Smooth muscle cell (in vitro differentiated cells): ENCODE data around the gene MS4A10. TPM values are rescaled to one million over a fixed set of nuclear protein-coding genes. Genes with fewer than 3 reads are reported as not detected.

Experiments
- DNase-seq: peaks from one replicate; lab custom pipeline; 2025; ENCODE audit not compliant: unreplicated experiment; lab: John Stamatoyannopoulos, UW
- H2AFZ ChIP-seq: fragments of 200-600 bp; sonication (generic); 2 replicates; pipeline ENCODE4 v1.6.0; 2016; ENCODE audit warnings: antibody characterized with exemption, low read depth, mild to moderate bottlenecking
- H3F3A ChIP-seq: fragments of 200-600 bp; sonication (generic); 2 replicates; pipeline ENCODE4 v1.6.0; 2017; ENCODE audit warnings: antibody characterized with exemption, low read depth
- H3K27ac ChIP-seq: fragments of 200-600 bp; sonication (generic); 2 replicates; pipeline ENCODE4 v1.5.1; 2016; ENCODE audit warnings: low read depth, mild to moderate bottlenecking
- H3K27me3 ChIP-seq: fragments of 200-600 bp; sonication (generic); 2 replicates; pipeline ENCODE4 v1.6.1; 2016; ENCODE audit warnings: low read depth, mild to moderate bottlenecking
- H3K36me3 ChIP-seq: fragments of 200-600 bp; sonication (generic); 2 replicates; pipeline ENCODE4 v1.5.1; 2016; ENCODE audit warnings: low read depth
- H3K4me1 ChIP-seq: fragments of 200-600 bp; sonication (generic); 2 replicates; pipeline ENCODE4 v1.5.1; 2016; ENCODE audit warnings: low read depth
- H3K4me2 ChIP-seq: fragments of 200-600 bp; sonication (generic); 2 replicates; pipeline ENCODE4 v1.6.0; 2016; ENCODE audit warnings: mild to moderate bottlenecking
- H3K4me3 ChIP-seq: fragments of 200-600 bp; sonication (generic); 2 replicates; pipeline ENCODE4 v1.5.1; 2016; ENCODE audit warnings: mild to moderate bottlenecking
- H3K79me2 ChIP-seq: fragments of 200-600 bp; sonication (generic); 2 replicates; pipeline ENCODE4 v1.6.0; 2016; ENCODE audit warnings: low read depth, mild to moderate bottlenecking
- H3K9ac ChIP-seq: fragments of 200-600 bp; sonication (generic); 2 replicates; pipeline ENCODE4 v1.6.0; 2016; ENCODE audit warnings: low read depth
- H3K9me3 ChIP-seq: fragments of 200-600 bp; sonication (generic); replicated peaks from 2 replicates; pipeline ENCODE4 v1.5.1; 2016; ENCODE audit warnings: low read depth
- H4K20me1 ChIP-seq: fragments of 200-600 bp; sonication (generic); 2 replicates; pipeline ENCODE4 v1.6.0; 2016; ENCODE audit warnings: low read depth
- WGBS: methylation state at CpG from one replicate; pipeline ENCODE4 v1.1.7; 2016; ENCODE audit warnings: low lambda C conversion rate; 5-methylcytosine and 5-hydroxymethylcytosine counted together
- polyA plus RNA-seq: library from polyadenylated mRNA; unstranded; fragments of >200 nt; fragmentation: Nextera tagmentation; extraction: Ambion mirVana; gene quantifications from 2 replicates; pipeline ENCODE4 v1.2.1, GENCODE V29; 2016
- total RNA-seq: library from RNA; depleted of rRNA; stranded (reverse); fragments of >200 nt; gene quantifications from 2 replicates; pipeline ENCODE4 v1.2.3, GENCODE V29; 2014
- TF ChIP-seq, protein P1 (sequence below): fragments of 200-600 bp; sonication (generic); IDR thresholded peaks from 2 replicates; pipeline ENCODE4 v1.5.1; 2017; ENCODE audit warnings: borderline replicate concordance, mild to moderate bottlenecking, antibody characterized with exemption; ENCODE audit not compliant: insufficient read depth, poor library complexity, severe bottlenecking

MS4A10 gene
- total and polyA plus RNA-seq, 2 experiments from 2014 or later: not detected

DNA sequence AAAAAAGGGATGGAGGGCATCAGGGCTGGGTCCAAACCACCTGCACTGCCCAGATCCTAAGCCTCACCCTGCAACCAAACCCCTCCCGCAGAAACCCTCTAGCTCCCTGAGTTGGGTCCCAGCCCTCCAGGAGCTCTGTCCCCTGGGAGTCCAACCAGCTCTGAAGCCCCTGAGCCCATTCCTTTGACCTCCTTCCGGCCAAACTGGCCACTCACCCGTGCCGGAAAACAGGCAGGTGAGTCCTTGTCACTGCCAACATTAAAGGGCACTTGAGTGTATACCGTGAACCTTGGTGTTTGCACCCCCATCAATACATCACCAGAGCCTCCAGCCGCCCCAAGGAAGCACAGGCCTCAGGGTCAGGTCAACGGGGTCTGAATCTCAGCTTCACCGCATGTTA is 16.9 kb upstream of the MS4A10 start:
- Histone ChIP-seq H4K20me1 (no peaks in the 10 kb centered on the region), H3F3A (no peaks in the 10 kb centered on the region), H3K4me1 (no peaks in the 10 kb centered on the region), H3K4me2 (no peak overlapping the region), H2AFZ (no peak overlapping the region), H3K9me3 (no peaks in the 10 kb centered on the region), H3K36me3 (no peaks in the 10 kb centered on the region), H3K27ac (no peak overlapping the region), H3K79me2 (no peaks in the 10 kb centered on the region), H3K27me3 (no peaks in the 10 kb centered on the region), H3K9ac (no peak overlapping the region), H3K4me3 (no peak overlapping the region)
- DNase-seq: no peak
- WGBS: 90% methylated on average over 8 of the region's 8 CpGs
- TF ChIP-seq, protein P1, sequence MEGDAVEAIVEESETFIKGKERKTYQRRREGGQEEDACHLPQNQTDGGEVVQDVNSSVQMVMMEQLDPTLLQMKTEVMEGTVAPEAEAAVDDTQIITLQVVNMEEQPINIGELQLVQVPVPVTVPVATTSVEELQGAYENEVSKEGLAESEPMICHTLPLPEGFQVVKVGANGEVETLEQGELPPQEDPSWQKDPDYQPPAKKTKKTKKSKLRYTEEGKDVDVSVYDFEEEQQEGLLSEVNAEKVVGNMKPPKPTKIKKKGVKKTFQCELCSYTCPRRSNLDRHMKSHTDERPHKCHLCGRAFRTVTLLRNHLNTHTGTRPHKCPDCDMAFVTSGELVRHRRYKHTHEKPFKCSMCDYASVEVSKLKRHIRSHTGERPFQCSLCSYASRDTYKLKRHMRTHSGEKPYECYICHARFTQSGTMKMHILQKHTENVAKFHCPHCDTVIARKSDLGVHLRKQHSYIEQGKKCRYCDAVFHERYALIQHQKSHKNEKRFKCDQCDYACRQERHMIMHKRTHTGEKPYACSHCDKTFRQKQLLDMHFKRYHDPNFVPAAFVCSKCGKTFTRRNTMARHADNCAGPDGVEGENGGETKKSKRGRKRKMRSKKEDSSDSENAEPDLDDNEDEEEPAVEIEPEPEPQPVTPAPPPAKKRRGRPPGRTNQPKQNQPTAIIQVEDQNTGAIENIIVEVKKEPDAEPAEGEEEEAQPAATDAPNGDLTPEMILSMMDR: no peak

GRCh38 chr11:60769273-60769672 is 15.9 kb upstream of the MS4A10 start:
- Histone ChIP-seq H3K36me3 (no peaks in the 10 kb centered on the region), H3K4me2 (no peak overlapping the region), H3K4me1 (no peaks in the 10 kb centered on the region), H3K79me2 (no peaks in the 10 kb centered on the region), H3K27me3 (no peaks in the 10 kb centered on the region), H2AFZ (no peak overlapping the region), H3K4me3 (no peak overlapping the region), H3F3A (no peaks in the 10 kb centered on the region), H4K20me1 (no peaks in the 10 kb centered on the region), H3K27ac (no peak overlapping the region), H3K9ac (no peak overlapping the region), H3K9me3 (no peaks in the 10 kb centered on the region)
- TF ChIP-seq, protein P1: no peak
- WGBS: 83% methylated on average over 4 of the region's 4 CpGs
- DNase-seq: no peak

- H3K27me3 ChIP-seq: no peaks in the 10 kb centered on the region
- H3K36me3 ChIP-seq: no peaks in the 10 kb centered on the region
- no peak overlapping the region for H3K27ac ChIP-seq
- H3F3A ChIP-seq: no peaks in the 10 kb centered on the region
- H3K9ac ChIP-seq: no peak overlapping the region
- H4K20me1 ChIP-seq: no peaks in the 10 kb centered on the region
- H3K79me2 ChIP-seq: no peaks in the 10 kb centered on the region
- H3K4me3 ChIP-seq: no peak overlapping the region
- H2AFZ ChIP-seq: no peak overlapping the region
- no peak overlapping the region for H3K4me2 ChIP-seq
- WGBS: 85% methylated on average over 11 of the region's 11 CpGs
- DNase-seq: no peak
- no peaks in the 10 kb centered on the region for H3K9me3 ChIP-seq
- H3K4me1 ChIP-seq: no peaks in the 10 kb centered on the region
- TF ChIP-seq, protein P1: no peak
Observed at GRCh38 chr11:60769811-60770210, 15.3 kb upstream of the MS4A10 start.

DNA sequence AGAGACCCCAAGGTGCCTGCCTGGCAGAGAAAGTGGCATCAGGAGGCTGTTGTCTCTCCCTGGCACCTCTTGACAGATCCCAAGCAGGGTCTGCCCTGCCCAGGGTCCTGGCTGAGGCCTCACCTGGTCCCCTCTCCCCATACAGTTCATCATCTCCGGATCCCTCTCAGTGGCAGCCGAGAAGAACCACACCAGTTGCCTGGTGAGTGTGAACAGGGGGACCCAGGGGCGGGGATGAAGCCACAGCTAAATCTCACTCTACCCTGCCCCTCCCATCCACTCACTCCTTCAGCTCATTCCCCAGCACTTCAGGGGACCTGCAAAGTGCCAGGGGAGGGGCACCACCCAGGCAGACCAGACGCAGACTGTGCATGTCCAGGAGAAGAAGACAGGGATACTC is 14.0 kb upstream of the MS4A10 start:
- Histone ChIP-seq H3K9me3 (no peaks in the 10 kb centered on the region), H4K20me1 (no peaks in the 10 kb centered on the region), H3F3A (no peaks in the 10 kb centered on the region), H3K27me3 (no peaks in the 10 kb centered on the region), H3K4me1 (no peaks in the 10 kb centered on the region), H3K27ac (no peak overlapping the region), H3K4me3 (no peak overlapping the region), H2AFZ (no peak overlapping the region), H3K79me2 (no peaks in the 10 kb centered on the region), H3K9ac (no peak overlapping the region), H3K4me2 (no peak overlapping the region), H3K36me3 (no peaks in the 10 kb centered on the region)
- WGBS: 90% methylated on average over 4 of the region's 4 CpGs
- no peak for DNase-seq
- TF ChIP-seq, protein P1: no peak
